Kidney epithelial cell (primary cell): ENCODE measurements around the gene BPHL. TPM values are rescaled to one million over a fixed set of nuclear protein-coding genes. Genes with fewer than 3 reads are reported as not detected.
"Not testable (repeated sequence)": the region's sequence is repeated elsewhere in the genome, so short reads cannot be mapped to it uniquely, and the experiment has no call there.

ENCODE experiments used
- DNase-seq: peaks from one replicate; pipeline ENCODE4 v3.0.0-alpha.2; 2010; ENCODE audit warnings: low read depth
- H3K27me3 ChIP-seq: 2 replicates; pipeline ENCODE4 v1.6.0; 2011; ENCODE audit warnings: low read length; ENCODE audit not compliant: control insufficient read depth, insufficient read depth
- H3K36me3 ChIP-seq: 2 replicates; pipeline ENCODE4 v1.5.1; 2011; ENCODE audit warnings: low read length; ENCODE audit not compliant: control insufficient read depth, insufficient read depth
- H3K4me3 ChIP-seq: 2 replicates; pipeline ENCODE4 v1.5.1; 2011; ENCODE audit warnings: low read depth, mild to moderate bottlenecking, control low read depth, low read length
- CTCF ChIP-seq: IDR thresholded peaks from 2 replicates; pipeline ENCODE4 v1.5.1; 2011; ENCODE audit warnings: mild to moderate bottlenecking, moderate library complexity, low read length, control low read depth, inconsistent platforms; ENCODE audit not compliant: insufficient read depth, poor library complexity, severe bottlenecking
- total RNA-seq: library from RNA; depleted of rRNA; stranded (reverse); fragments of >200 nt; gene quantifications from 2 replicates; pipeline ENCODE4 v1.2.3, GENCODE V29; 2015

Gene BPHL
- total RNA-seq, 1 donor from 2014 or later, result 26.6 TPM

- H3K4me3 ChIP-seq, result peak overlapping the region; percentile 57
- no peaks in the 10 kb centered on the region for H3K27me3 ChIP-seq
- no peaks in the 10 kb centered on the region for H3K36me3 ChIP-seq
- peak; percentile 12 for TF ChIP-seq CTCF
- DNase-seq, result no peak
Observed at GRCh38 chr6:3162565-3163247, 44.2 kb downstream of the BPHL start.

- TF ChIP-seq CTCF, result no peak
- H3K36me3 ChIP-seq, result no peaks in the 10 kb centered on the region
- no peak for DNase-seq
- no peaks in the 10 kb centered on the region for H3K27me3 ChIP-seq
- H3K4me3 ChIP-seq, result peak overlapping the region; percentile 57
Observed at GRCh38 chr6:3163248-3163594, 44.7 kb downstream of the BPHL start.

GRCh38 chr6:3164388-3164787 lies 45.9 kb downstream of the BPHL start:
- no peaks in the 10 kb centered on the region for H3K36me3 ChIP-seq
- H3K27me3 ChIP-seq, result no peaks in the 10 kb centered on the region
- no peak for DNase-seq
- no peak for TF ChIP-seq CTCF
- no peak overlapping the region for H3K4me3 ChIP-seq

GRCh38 chr6:3165631-3166534 lies 47.4 kb downstream of the BPHL start:
- no peak for TF ChIP-seq CTCF
- H3K36me3 ChIP-seq, result no peaks in the 10 kb centered on the region
- no peak for DNase-seq
- H3K27me3 ChIP-seq, result no peaks in the 10 kb centered on the region
- no peak overlapping the region for H3K4me3 ChIP-seq

GRCh38 chr6:3166535-3167225 lies 48.2 kb downstream of the BPHL start:
- not testable (repeated sequence) for H3K4me3 ChIP-seq, H3K27me3 ChIP-seq, DNase-seq, H3K36me3 ChIP-seq

- not testable (repeated sequence) for H3K36me3 ChIP-seq, DNase-seq, H3K4me3 ChIP-seq, H3K27me3 ChIP-seq
Observed at GRCh38 chr6:3168046-3168445, 49.5 kb downstream of the BPHL start.

- not testable (repeated sequence) for H3K4me3 ChIP-seq, H3K36me3 ChIP-seq, H3K27me3 ChIP-seq, DNase-seq
Observed at GRCh38 chr6:3170676-3171075, 52.2 kb downstream of the BPHL start.

GRCh38 chr6:3171313-3172175 lies 53.0 kb downstream of the BPHL start:
- DNase-seq, H3K36me3 ChIP-seq, H3K27me3 ChIP-seq, H3K4me3 ChIP-seq: not testable (repeated sequence)

GRCh38 chr6:3172789-3173188 lies 54.3 kb downstream of the BPHL start:
- H3K36me3 ChIP-seq, H3K27me3 ChIP-seq, DNase-seq, H3K4me3 ChIP-seq: not testable (repeated sequence)
